ENCODE results near the gene ITLN1.
"Not testable (repeated sequence)": the region's sequence is repeated elsewhere in the genome, so short reads cannot be mapped to it uniquely, and the experiment has no call there.

Gene ITLN1

GRCh38 chr1:160882582-160882981 lies 2.4 kb downstream of the ITLN1 start:
- DNase-seq = no peak

- DNase-seq = not testable (repeated sequence)
Observed at GRCh38 chr1:160881264-160881663, 3.7 kb downstream of the ITLN1 start.

- DNase-seq = no peak
Observed at GRCh38 chr1:160880216-160880615, 4.8 kb downstream of the ITLN1 start.

- DNase-seq = no peak
Observed at GRCh38 chr1:160879056-160879455, 5.9 kb downstream of the ITLN1 start.

GRCh38 chr1:160877221-160877620 lies 7.8 kb downstream of the ITLN1 start:
- DNase-seq = no peak

- no peak for DNase-seq
Observed at GRCh38 chr1:160876311-160876710, 8.7 kb downstream of the ITLN1 start.

GRCh38 chr1:160875591-160875990 lies 9.4 kb downstream of the ITLN1 start:
- DNase-seq = not testable (repeated sequence)

GRCh38 chr1:160874935-160875334 lies 10.0 kb downstream of the ITLN1 start:
- no peak for DNase-seq

GRCh38 chr1:160868141-160868540 lies 16.8 kb downstream of the ITLN1 start:
- DNase-seq = no peak

GRCh38 chr1:160867651-160868050 lies 17.3 kb downstream of the ITLN1 start:
- DNase-seq = not testable (repeated sequence)

GRCh38 chr1:160866695-160867260 lies 18.2 kb downstream of the ITLN1 start:
- no peak for DNase-seq

GRCh38 chr1:160866001-160866694 lies 18.8 kb downstream of the ITLN1 start:
- no peak for DNase-seq

GRCh38 chr1:160865337-160865736 lies 19.6 kb downstream of the ITLN1 start:
- no peak for DNase-seq

GRCh38 chr1:160864173-160864572 lies 20.8 kb downstream of the ITLN1 start:
- no peak for DNase-seq

GRCh38 chr1:160863774-160864131 lies 21.2 kb downstream of the ITLN1 start:
- no peak for DNase-seq

GRCh38 chr1:160863061-160863773 lies 21.8 kb downstream of the ITLN1 start:
- DNase-seq = no peak

GRCh38 chr1:160862203-160863060 lies 22.5 kb downstream of the ITLN1 start, which contains the start of gene CD244:
Gene CD244 (minus strand): TSS chr1:160862887. CDS start chr1:160862677, 210 bp downstream.
- DNase-seq = no peak

- no peak for DNase-seq
Observed at GRCh38 chr1:160860840-160861505, 24.0 kb downstream of the ITLN1 start.

- no peak for DNase-seq
Observed at GRCh38 chr1:160859166-160859565, 25.8 kb downstream of the ITLN1 start.

GRCh38 chr1:160858507-160858906 lies 26.5 kb downstream of the ITLN1 start:
- DNase-seq = no peak

GRCh38 chr1:160858097-160858496 lies 26.9 kb downstream of the ITLN1 start:
- peak; percentile 62 for DNase-seq

- no peak for DNase-seq
Observed at GRCh38 chr1:160855181-160855981, 29.6 kb downstream of the ITLN1 start.
